Activated CD8-positive, alpha-beta memory T cell treated with anti-CD3 and anti-CD28 coated beads, Interleukin-2, amount 50 U/mL, for 1 hour (primary cell): ENCODE data around the gene LONP1.
"Not testable (repeated sequence)": the region's sequence is repeated elsewhere in the genome, so short reads cannot be mapped to it uniquely, and the experiment has no call there.

ENCODE experiments used
- DNase-seq: peaks from one replicate; pipeline ENCODE4 v3.0.0-alpha.2; 2020; ENCODE audit errors: extremely low read depth

The LONP1 gene, protein sequence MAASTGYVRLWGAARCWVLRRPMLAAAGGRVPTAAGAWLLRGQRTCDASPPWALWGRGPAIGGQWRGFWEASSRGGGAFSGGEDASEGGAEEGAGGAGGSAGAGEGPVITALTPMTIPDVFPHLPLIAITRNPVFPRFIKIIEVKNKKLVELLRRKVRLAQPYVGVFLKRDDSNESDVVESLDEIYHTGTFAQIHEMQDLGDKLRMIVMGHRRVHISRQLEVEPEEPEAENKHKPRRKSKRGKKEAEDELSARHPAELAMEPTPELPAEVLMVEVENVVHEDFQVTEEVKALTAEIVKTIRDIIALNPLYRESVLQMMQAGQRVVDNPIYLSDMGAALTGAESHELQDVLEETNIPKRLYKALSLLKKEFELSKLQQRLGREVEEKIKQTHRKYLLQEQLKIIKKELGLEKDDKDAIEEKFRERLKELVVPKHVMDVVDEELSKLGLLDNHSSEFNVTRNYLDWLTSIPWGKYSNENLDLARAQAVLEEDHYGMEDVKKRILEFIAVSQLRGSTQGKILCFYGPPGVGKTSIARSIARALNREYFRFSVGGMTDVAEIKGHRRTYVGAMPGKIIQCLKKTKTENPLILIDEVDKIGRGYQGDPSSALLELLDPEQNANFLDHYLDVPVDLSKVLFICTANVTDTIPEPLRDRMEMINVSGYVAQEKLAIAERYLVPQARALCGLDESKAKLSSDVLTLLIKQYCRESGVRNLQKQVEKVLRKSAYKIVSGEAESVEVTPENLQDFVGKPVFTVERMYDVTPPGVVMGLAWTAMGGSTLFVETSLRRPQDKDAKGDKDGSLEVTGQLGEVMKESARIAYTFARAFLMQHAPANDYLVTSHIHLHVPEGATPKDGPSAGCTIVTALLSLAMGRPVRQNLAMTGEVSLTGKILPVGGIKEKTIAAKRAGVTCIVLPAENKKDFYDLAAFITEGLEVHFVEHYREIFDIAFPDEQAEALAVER

DNA sequence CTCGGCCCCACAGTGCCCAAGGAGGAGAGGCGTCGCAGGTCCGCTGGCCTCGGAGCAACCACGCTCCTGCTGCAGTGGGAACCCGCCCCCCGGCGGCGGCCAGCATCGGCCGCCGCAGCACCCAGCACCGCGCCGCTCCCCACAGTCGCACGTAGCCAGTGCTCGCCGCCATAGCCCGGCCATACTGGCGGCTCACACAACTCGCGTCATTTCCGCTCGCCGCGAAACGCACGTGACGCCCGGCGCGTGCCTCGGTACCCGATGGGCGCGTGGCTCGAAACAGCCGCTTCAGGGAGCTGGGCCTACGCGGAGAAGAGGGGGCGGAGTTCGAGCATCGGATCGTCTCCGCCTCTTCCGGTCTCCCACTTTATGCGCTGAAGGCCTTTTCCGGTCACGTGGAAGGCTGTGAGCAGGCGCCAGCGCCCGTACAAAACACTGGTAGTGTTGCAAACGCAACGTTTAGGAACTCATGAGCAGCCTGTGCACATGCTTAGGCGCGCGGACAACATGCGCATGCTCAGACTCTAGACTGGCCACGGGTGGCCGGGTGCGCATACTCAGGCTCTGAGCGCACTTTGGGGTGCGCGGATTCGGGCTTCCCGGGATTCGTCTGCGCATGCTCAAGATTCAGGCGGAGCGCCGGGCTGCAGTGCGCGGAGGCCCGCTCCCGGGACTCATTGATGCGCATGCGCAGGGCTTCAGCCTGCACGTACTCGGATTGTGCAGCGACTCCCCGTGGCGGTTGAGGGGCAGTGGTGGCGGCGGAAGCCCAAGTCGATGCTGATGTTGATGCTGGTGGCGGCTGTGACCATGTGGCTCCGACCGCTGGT is at the start of gene LONP1, which contains the start of gene CATSPERD:
LONP1 (minus strand) TSS at position 186 of the 830 bp plus-strand sequence; CDS start at position 172, 14 bp downstream.
CATSPERD (plus strand) TSS at position 677 of the 830 bp plus-strand sequence; CDS start at position 778, 101 bp downstream.
- DNase-seq = peak; percentile 96

DNA sequence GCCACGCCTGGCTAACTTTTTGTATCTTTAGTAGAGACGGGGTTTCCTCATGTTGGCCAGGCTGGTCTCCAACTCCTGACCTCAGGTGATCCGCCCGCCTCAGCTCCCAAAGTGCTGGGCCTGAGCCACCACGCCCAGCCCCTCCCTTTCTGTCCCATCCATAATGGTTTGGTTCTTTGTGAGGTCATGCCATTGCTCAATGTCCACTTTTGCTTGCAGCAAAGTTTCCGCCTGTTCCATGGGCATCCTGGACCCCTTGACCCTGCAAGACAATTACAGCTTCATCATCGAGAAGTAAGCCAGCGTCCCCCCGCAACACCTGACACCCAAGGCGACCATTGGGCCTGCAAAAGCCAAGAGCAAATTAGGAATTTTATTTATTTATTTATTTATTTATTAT is 48.0 kb upstream of the LONP1 start:
- DNase-seq = no peak

DNA sequence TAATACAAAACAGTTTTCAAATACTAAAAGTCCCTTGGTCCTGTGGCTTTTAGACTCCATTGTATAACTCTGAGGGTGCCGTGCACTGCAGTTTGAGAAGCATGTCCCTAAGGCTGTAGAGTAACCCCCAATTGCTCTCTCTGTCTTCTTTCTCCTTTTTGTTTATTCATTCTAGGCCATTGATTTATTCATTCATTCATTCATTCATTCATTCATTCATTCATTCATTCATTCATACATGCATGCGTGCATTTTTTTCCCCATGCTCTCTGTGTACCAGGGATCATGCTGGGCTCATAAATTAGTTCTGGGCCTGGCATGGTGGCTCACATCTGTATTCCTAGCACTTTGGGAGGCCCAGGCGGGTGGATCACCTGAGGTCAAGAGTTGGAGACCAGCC is 45.3 kb upstream of the LONP1 start:
- DNase-seq = no peak

DNA sequence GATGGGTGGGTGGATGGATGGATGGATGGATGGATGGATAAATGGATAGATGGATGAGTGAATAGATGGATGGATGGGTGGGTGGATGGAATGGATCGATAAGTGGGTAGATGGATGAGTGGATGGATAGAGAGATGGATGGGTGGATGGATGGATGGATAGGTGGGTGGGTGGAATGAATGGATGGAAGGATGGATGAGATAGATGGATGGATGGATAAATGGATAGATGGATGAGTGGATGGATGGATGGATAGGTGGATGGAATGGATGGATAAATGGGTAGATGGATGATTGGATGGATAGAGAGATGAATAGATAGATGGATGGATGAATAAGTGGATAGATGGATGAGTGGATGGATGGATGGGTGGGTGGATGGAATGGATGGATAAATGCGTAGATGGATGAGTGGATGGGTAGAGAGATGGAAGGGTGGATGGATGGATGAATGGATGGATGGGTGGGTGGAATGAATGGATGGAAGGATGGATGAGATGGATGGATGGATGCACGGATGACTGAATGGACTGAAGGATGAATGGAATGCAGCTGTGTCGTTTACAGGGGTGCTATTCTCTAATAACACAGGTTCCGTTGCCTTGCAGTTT is 42.8 kb upstream of the LONP1 start:
- no peak for DNase-seq

DNA sequence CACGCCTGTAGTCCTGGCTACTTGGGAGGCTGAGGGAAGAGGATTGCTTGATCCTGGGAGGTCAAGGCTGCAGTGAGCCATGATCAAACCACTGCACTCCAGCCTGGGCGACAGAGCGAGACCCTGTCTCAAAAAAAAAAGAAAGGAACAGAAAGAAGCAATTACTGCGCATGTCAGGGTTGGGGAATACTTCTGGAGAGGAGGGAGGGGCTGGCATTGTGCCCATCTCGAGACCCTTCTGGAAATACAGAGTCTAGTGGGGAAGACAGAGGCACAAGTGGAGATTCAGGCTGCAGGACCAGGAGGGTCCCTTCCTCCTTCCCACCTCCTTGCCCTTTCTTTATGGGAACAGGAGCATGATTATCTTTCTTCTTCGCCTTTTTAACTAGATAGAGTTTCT is 33.8 kb upstream of the LONP1 start:
- no peak for DNase-seq

DNA sequence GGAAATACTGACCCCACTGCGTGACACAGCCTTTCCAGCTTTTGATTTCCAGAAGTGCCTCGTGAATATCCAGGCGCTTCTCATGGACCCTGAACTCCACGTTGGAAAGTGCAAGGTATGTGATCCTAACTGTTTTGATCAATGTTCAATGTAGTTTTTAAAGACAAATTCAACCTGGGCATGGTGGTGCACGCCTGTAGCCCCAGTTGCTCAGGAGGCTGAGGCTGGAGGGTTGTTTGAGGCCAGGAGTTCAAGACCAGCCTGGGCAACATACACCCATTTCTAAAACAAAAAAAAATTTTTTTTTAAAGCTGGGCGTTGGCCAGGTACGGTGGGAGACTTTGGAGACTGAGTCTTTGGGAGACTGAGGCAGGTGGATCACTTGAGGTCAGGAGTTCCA is 31.8 kb upstream of the LONP1 start:
- no peak for DNase-seq

DNA sequence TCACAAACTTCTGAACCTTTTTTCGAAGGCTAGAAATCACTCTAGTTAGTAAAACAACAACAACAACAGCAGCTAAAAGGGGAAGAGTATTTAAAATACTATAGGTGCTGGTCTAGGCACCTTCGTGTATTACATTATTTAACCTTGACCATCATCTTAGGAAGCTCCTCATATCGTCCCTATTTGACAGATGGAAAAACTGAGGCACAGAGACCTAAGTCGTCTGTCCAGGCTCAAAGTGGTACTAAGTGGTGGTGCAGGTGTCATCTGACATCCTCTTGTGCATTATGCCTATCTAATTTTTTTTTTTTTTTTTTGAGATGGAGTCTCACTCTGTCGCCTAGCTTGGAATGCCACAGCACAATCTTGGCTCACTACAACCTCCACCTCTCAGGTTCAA is 29.6 kb upstream of the LONP1 start:
- DNase-seq = no peak

DNA sequence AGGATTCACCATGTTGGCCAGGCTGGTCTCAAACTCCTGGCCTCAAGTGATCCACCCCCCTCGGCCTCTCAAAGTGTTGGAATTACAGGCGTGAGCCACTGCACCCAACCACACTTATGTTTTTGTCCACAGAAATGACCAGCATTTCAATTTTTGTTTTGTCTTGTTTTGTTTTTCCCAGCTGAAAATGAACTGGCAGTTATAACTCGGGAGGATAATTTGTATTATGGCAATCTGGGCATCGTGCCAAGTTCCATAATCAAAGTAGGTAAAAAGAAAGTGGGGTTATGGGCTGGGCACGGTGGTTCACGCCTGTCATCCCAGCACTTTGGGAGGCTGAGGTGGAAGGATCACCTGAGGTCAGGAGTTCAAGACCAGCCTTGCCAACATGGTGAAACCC is 29.0 kb upstream of the LONP1 start:
- DNase-seq = not testable (repeated sequence)

DNA sequence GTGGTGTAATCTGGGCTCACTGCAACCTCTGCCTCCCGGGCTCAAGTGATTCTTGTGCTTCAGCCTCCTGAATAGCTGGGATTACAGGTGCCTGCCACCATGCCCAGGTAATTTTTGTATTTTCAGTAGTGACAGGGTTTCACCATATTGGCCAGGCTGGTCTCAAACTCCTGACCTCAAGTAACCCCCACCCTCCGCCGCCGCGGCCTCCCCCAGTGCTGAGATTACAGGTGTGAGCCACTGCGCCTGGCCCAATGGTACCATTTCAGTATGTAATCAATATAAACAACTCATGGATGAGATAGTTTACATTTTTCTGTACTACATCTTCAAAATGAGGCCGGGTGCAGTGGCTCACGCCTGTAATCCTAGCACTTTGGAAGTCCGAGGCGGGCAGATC is 25.1 kb upstream of the LONP1 start:
- DNase-seq = not testable (repeated sequence)

DNA sequence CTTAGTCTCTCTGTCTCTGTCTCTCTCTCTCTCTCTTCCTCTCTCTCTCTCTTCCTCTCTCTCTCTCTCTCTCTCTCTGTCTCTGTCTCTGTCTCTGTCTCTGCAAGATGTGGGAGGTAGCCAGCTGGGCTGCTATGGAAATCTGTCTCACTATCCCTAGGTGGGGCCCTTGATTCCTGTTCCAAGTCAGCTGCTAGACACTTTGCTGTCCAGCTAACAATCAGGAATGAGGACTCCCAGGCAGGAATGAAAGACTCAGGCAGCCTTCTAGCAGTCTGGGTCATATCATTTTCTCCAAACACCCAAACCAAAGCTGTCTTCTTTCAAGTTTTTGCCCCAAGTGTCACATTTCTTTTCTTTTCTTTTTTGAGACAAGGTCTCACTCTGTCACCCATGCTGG is 23.7 kb upstream of the LONP1 start:
- no peak for DNase-seq

DNA sequence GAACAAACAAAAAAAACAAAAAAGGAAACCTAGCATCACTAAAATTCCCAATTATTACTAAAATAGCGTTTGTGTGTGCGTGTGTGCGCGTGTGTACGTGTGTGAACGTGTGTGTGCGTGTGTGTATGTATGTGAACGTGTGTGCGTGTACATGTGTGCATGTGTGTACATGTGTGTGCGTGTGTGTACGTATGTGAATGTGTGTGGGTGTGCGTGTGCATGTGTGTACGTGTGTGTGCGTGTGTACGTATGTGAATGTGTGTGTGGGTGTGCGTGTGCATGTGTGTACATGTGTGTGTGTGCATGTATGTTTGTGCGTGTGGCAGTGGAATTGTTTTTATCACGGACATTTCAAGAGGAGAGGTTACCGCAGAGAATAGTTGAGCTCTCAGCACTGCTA is 22.1 kb upstream of the LONP1 start:
- DNase-seq = no peak

DNA sequence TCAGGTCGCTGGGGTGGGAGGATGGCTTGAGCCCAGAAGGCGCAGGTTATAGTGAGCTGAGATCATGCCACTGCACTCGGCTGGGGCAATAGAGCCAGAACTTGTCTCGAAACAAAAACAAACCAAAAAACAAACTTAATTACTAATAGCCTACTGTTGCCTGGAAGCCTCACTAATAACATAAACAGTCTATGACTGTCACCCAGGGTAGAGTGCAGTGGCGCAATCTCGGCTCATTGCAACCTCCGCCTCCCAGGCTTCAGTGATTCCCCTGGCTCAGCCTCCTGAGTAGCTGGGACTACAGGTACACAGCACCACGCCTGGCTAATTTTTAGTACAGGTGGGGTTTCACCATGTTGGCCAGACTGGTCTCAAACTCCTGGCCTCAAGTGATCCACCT is 18.5 kb upstream of the LONP1 start:
- no peak for DNase-seq

DNA sequence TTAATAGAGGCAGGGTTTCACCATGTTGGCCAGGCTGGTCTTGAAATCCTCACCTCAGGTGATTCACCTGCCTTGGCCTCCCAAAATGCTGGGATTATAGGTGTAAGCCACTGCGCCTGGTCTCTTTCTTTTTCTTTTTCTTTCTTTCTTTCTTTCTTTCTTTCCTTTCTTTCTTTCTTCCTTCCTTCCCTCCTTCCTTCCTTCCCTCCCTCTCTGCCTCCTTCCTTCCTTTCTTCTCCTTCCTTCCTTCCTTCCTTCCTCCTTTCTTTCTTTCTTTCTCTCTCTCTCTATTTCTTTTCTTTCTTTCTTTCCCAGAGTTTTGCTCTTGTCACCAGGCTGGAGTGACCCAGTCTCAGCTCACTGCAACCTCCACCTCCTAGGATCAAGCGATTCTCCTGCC is 13.2 kb upstream of the LONP1 start:
- not testable (repeated sequence) for DNase-seq

DNA sequence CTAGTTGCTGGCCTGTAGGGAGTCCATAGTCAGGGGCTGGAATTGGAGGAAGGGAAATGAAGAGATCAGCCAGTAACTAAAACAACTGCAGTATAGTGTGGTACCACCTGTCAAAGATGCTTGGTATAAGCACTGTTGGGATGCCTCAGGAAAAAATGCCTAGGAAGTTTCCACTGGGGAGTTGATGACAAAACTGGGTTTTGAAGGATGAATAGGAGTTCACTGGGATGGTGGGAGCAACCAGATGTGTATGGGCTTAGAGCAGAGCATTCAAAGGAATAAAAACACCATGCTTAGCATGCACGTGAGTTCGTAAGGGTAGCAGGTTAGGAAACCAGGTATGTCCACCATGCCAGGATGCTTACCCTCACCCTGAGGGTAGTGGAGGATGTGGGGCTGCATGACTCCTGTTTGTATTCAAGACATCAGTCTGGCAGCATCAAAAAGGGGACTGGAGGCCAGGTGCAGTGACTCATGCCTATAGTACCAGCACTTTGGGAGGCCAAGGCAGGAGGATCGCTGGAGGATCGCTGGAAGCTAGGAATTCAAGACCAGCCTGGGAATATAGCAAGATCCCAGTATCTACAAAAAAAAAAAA is 7.6 kb upstream of the LONP1 start:
- DNase-seq = no peak

DNA sequence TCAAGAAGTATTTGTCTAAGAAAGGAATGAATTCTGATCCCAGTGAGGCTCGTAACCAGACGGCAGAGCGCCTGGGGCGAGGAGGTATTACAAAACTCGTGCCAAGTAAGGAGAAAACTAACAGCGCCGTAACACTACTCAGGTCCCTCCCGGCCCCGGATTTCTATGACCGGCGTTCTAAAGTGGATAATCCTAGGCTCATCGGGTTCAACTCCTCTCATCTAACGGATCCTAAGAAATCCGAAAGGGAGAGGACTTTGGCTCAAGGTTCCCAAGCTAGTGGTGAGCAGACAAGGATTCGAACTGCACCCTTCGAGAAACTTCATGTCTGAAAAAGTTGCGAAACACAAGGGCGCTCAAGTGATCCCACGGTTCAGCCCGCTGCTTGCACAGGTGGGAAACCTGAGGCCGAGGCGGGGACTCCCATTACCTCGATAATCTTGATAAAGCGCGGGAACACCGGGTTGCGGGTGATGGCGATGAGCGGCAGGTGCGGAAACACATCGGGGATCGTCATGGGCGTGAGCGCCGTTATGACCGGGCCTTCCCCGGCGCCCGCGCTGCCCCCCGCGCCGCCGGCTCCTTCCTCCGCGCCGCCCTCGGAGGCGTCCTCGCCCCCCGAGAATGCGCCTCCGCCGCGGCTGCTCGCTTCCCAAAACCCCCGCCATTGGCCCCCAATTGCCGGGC is 529 bp downstream of the LONP1 start:
- no peak for DNase-seq

DNA sequence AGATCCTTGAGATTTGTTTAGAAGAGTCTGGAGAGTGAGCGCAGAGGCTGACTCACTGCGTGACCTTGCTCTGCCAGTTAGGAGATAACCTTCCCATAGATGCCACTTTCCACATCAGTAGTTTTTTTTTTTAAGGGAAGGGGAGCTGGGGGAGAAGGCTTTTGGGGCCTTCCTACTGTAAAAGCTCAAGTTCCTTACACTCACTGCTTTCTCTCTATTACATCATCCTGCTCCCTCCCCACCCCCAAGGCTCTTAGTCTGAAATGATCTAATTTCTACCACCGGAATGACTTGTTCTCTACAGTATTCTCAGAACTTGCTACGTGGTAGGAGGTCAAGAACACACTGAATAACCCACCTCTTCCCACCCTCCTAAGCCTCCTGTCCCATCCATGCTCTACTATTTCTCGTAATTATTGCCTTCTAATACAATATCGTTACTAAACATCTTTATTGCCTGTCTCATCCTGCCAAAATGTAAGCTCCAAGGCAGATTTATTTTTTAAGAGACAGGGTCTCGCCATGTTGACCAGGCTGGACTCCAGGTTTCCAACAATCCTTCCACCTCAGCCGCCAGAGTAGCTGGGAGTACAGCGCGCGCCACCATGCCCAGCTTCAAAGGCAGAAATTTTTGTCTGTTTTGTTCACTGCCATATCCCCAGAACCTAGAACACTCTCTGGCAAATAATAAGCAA is 1.2 kb downstream of the LONP1 start:
- DNase-seq = no peak

DNA sequence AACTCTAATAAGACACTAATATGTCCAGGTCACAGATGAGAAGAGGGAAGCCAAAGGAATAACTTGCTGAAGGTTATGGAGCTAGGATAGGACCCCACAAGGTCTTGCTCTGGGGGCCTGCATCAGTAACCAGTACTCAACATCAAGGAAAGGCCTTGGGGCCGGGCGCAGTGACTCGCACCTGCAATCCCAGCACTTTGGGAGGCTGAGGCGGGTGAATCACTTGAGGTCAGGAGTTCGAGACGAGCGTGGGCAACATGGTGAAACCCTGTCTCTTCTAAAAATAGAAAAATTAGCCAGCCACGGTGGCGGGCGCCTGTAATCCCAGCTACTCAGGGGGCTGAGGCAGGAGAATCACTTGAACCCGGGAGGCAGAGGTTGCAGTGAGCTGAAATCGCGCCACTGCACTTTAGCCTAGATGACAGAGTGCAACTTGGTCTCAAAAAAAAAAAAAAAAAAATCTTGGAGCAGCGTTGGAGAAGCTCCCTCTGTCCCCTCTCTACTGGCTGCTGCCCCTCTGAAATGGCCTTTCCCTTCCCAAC is 1.8 kb downstream of the LONP1 start:
- no peak for DNase-seq

DNA sequence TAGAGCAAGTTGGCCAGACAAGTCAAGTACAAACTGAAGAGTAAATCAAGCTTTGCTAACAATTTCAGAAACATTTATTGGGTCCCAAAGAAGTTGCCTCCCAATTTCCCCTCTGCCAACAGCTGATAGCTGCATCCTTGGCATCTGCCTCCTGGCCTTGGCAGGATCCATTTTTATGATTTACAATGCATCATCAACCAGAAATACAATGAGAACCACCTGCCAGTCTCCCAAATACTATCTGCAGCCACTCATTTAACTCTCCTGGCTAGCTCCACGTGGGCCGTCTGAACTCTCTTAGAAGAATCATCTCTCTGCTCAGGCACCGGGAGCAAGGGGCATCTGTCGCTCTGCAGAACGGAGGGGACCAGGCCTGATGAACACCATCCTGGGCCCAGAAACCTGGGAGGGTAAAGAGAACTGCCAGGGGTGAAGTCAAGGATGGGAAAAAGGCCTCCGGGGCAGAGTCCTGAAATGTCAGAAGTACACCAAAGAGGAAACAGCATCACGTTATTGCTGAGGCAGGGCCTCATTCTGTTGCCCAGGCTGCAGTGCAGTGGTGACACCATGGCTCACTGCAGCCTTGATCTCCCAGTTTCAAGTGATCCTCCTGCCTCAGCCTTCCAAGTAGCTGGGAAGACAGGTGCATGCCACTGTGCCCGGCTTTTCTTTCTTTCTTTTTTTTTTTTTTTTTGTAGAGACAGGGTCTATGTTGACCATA is 2.6 kb downstream of the LONP1 start:
- DNase-seq = no peak

DNA sequence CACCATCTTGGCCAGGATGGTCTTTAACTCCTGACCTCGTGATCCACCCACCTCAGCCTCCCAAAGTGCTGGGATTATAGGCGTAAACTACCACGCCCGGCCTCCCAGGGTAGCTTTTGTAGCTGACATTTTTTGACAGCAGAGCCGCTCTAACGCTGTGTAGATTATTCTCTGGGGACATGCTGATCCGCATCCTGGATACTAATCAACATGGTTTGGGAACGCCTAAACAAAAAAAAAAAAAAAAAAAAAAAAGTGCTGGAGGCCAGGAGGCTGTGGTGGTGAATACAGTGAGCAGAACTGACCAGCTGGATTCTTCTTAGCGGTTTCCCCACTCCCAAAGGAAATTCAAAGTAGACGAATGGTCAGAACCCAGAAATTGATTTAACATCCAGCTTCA is 5.1 kb downstream of the LONP1 start:
- DNase-seq = no peak
